ENCODE measurements around the gene ANO2.
A peak's percentile ranks its signal among the peaks of the same experiment; 100 is the strongest.

Gene ANO2

GRCh38 chr12:5619628-5620027 is 325.4 kb downstream of the ANO2 start:
- no peak for DNase-seq (ENCODE audit: low spot score)

GRCh38 chr12:5616854-5617253 is 328.2 kb downstream of the ANO2 start:
- no peak for DNase-seq (ENCODE audit: low spot score)

DNA sequence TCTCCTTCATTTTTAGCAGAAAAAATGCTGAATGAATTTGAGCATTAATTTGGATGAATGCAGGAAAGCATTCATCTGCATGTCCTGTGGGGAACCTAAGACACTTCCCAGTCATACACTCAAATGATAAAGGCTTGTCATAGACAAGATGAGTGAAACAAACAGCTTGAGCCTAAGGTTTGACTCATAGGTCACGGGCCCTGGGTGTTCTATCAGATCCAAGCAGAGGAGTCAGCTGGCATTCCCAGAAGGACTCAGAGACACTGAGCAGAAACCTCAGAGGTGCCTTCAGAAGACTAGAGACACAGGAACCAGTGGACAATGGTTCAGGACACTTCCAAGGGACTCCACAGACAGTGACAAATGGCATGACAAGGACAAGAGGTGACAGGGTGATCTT is 329.3 kb downstream of the ANO2 start:
- DNase-seq (ENCODE audit: low spot score): no peak

DNA sequence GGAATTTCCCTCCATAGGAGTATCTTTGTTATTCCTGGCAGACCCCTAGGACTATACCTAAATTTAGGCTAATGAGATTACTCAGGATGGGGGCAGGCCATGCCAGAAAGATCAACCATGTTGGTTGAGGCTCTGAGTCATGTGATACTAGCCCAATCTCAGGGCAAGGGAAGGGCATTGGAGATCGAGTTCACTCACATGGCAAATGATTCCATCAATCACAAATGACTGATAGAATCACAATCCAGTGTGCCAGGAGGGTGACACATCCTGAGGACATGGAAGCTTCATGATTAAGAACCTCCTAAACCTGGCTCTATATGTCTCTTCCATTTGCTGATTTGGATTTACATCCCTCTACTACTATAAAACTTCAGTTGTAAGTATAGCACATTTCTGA is 330.8 kb downstream of the ANO2 start:
- DNase-seq (ENCODE audit: low spot score): no peak

DNA sequence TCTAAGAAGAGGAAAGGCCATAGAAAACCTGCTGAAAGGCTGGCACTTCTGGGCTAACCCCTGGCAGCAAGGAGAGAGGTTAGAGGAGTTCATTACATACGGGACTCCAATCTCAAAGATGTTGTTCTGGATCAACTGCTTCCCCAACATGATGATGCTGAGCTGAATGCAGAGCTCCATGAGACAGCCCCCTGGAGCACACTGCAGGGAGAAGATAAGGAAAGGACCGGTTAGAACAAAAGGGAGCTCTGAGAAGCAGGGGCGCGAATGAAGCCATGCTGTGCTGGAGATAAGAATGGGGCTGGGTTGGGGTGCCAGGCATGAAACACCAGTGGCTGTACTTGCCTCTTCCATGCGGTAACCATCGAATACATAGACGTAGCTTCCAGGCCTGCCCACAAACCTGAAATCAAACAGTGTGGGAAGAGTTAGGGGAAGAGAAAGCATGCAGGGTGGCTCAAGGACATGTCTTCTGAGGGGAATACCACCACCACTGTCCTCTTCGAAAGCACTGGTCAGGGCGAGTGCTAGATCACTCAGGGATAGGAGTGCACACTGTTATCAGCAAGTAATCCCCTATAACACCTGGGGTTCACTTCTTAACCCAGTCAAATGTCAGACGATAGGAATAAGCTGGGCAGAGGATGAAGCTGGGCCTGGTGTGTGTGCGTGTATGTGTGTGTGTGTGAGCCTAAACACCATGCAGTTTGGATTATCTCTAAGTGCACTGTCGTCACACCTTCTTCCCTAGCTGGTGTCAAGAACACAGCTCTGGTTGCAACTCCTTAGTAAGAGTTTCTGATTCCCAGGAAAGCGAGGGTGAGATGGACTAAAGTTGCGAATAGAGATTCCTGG is 332.3 kb downstream of the ANO2 start:
- no peak for DNase-seq (ENCODE audit: low spot score)

DNA sequence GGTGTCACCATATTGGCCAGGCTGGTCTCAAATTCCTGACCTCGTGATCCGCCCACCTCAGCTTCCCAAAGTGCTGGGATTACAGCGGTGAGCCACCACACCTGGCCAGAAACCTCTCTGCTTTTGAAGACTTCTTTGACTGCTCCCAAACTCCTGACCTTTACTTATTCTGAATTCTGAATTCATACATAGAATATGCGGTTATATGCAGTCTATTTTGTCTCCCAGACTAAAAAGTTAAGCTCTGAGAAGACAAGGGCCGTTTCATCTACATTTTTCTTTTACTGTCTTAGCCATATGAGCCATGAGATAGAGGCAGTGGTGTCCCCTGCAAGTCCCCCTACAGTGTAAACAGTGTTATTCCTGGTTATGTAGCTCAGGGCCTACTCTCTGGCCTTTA is 333.9 kb downstream of the ANO2 start:
- no peak for DNase-seq (ENCODE audit: low spot score)

GRCh38 chr12:5599378-5599777 is 345.7 kb downstream of the ANO2 start:
- DNase-seq (ENCODE audit: low spot score): no peak

DNA sequence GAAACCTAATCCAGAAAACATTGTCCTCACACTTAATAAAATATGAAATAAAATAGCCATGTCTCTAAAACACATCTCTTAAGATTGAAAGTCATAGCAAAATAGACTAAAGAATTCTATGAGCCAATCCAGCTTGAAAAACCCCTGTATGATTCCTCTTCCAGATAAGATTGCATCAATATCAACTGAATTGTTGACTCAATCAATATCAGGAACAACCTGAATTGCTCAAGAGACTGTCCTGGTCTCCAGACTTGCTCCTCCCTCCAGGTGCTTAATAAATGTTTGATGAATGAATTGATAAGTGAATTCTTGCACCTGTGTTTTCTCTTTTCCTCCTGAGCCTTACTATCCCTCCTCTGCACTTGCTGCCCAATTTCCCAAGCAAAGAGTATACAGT is 351.1 kb downstream of the ANO2 start:
- DNase-seq (ENCODE audit: low spot score): no peak

GRCh38 chr12:5593086-5593485 is 352.0 kb downstream of the ANO2 start:
- DNase-seq (ENCODE audit: low spot score): no peak

- no peak for DNase-seq (ENCODE audit: low spot score)
Measured at GRCh38 chr12:5592310-5592709, 352.7 kb downstream of the ANO2 start.

- no peak for DNase-seq (ENCODE audit: low spot score)
Measured at GRCh38 chr12:5590316-5590715, 354.7 kb downstream of the ANO2 start.

GRCh38 chr12:5589054-5589453 is 356.0 kb downstream of the ANO2 start:
- DNase-seq (ENCODE audit: low spot score): no peak

DNA sequence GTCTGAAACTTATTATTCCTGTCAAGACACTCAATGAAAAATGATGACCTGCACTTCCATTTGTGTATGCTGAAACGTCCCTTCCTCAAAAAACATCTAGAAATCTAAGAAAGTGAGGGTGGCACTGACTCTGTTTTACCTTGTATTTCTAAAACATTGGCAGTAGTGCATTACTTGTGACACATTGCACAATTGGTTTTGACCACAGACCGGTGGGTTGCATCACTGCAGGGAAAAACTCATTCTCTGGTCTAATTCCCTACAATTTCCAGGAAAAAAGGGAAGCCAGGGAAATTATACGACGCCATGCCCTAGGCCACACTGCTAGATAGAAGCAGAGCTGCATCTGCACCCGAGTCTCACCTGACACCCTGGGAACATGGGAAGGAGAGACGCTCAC is 356.5 kb downstream of the ANO2 start:
- peak; percentile 25 for DNase-seq (ENCODE audit: low spot score)

DNA sequence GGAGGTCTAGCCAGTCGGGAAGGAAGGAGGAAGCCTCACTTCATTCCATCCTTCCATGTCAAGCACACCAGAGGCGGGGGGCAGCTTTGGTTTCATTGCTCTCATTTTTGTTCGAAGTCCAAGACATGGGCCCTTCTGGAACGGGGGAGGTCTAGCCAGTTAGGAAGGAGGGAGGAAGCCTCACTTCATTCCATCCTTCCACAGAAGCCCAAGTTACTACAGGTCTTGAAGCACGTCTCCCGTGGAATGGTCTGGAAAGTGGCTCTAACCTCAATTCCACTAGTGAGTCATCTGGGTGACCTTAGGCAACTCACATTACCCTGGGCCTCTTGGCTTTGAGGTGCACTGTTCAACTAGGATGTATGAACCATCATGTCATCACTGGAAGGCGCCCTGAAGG is 356.9 kb downstream of the ANO2 start:
- DNase-seq (ENCODE audit: low spot score): peak; percentile 23

DNA sequence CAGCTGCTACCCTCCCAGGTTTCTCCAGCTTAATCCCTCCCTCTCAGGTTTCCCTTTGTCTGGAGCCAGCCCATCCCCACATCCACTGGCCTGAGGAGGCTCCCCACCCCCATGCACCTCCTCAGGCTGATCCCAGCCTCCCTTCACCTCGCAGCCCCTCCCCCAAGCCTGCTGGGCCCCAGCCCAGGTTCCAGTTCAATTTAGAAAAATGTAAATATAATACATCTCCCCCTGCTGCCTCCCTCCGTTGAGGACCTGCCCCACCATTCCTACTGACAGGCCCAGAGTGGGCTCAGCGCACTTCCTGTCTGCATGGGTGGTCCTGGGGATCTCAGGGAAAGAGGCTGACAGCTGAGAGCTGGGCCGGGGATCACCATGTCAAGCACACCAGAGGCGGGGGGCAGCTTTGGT is 357.3 kb downstream of the ANO2 start:
- no peak for DNase-seq (ENCODE audit: low spot score)

GRCh38 chr12:5586201-5586600 is 358.9 kb downstream of the ANO2 start:
- peak; percentile 33 for DNase-seq (ENCODE audit: low spot score)

- DNase-seq (ENCODE audit: low spot score): no peak
Measured at GRCh38 chr12:5585178-5585577, 359.9 kb downstream of the ANO2 start.

GRCh38 chr12:5584412-5585175 is 360.5 kb downstream of the ANO2 start:
- DNase-seq (ENCODE audit: low spot score): no peak

DNA sequence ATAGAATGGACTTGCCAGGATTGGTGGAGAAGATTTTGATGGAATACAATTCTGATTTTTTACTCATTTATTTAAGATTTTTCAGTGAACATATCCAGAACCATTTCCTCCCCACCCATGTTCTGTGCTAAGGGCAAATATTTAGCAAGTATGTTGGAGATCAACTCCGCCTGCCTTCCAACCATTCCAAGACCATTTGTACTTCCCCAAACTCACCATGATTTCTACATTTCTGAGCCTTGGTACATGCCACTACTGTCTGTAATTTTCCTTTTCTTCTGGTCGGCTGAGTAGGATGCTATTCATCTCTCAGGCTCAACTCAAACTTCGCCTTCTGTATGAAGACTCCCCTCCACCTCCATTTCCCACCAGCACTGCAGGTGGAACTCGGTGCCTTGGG is 362.5 kb downstream of the ANO2 start:
- DNase-seq (ENCODE audit: low spot score): no peak

DNA sequence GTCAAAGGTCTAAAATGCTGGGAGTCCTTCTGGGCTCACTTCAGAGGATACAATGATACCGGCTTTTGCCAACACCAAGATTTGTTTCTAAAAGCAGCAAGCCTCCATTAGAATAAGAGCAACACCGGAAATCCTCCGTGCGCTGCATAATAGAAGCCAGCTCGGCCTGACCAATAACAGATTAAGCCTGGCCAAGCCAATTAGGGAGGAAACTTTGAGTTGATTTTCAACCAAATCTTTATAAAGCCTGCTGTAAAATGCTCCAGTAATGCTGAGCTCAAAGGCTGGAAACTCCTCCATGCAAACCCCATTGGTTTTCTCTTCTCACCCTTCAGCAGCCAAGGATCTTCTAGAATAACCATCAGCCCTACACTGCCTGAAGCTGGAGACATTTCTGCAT is 363.0 kb downstream of the ANO2 start:
- no peak for DNase-seq (ENCODE audit: low spot score)

- no peak for DNase-seq (ENCODE audit: low spot score)
Measured at GRCh38 chr12:5581616-5582015, 363.4 kb downstream of the ANO2 start.

DNA sequence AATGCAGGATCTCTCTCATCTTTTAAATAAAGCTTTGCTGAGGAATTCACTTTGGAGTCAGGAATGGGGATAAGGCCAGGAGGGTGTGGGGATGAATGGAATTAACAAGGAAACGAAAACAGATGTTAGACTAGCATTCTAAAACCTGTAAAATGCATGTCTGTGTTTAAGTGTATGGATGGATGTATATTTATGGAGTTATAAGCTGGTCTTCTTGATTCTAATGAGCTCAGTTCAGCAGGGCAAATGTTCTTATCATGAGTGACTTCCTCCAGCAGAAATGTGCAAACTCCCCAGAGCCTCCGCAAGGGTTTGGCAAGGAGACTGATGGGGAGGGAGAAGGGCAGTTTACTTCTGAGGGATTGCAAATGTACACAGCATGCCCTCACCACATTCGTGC is 364.0 kb downstream of the ANO2 start:
- peak; percentile 18 for DNase-seq (ENCODE audit: low spot score)

GRCh38 chr12:5578775-5579174 is 366.3 kb downstream of the ANO2 start:
- DNase-seq (ENCODE audit: low spot score): no peak

DNA sequence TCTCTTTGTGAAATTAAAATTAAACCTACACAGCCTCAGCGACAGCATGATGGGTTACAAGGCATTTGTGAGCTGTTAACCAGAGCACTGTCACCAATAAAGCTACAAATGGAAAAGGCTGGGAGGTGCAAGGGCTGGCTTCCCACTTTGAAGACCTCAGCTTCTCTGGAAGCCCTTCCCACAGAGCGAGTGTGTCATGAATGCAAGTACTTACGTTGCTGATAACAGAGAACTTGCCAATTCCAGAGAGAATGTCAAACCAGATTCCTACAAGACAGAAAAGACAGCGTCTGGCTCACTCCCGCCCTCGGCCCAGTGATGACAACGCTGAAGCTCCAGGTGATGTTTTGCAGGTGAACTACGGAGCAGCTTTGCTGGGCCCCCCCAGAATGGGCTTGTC is 367.3 kb downstream of the ANO2 start:
- DNase-seq (ENCODE audit: low spot score): no peak
